SH-SY5Y (cell line): ENCODE data around the gene DCAF8.

Source experiments
- GATA2 ChIP-seq: IDR thresholded peaks from 2 replicates; pipeline ENCODE4 v1.6.1; 2011; ENCODE audit warnings: mild to moderate bottlenecking, low read depth, low read length
- GATA3 ChIP-seq: IDR thresholded peaks from 2 replicates; pipeline ENCODE4 v1.6.1; 2011; ENCODE audit warnings: low read depth, mild to moderate bottlenecking, low read length, moderate library complexity

- TF ChIP-seq GATA2 (no peak), GATA3 (no peak)
Measured at GRCh38 chr1:160178731-160179130, 83.6 kb downstream of the DCAF8 start.
